Nephron (organoid): Measurements from ENCODE around the gene RAB11FIP4.

ENCODE experiments used
- H3K27ac Mint-ChIP-seq, 3 experiments: 2 replicates each; pipeline ENCODE4 v1.8.0; 2020; ENCODE audit warnings: mixed read lengths in 3 of 3, mild to moderate bottlenecking in 2 of 3, moderate library complexity in 1 of 3
- H3K27me3 Mint-ChIP-seq: 2 replicates; pipeline ENCODE4 v1.8.0; 2021; ENCODE audit warnings: low read depth, mild to moderate bottlenecking, moderate library complexity, mixed read lengths
- H3K36me3 Mint-ChIP-seq: 2 replicates; pipeline ENCODE4 v1.8.0; 2020; ENCODE audit warnings: low read depth, mixed read lengths
- H3K4me1 Mint-ChIP-seq: 2 replicates; pipeline ENCODE4 v1.8.0; 2020; ENCODE audit warnings: mixed read lengths
- H3K4me3 Mint-ChIP-seq, 3 experiments: 2 replicates each; pipeline ENCODE4 v1.8.0; 2020; ENCODE audit warnings: mild to moderate bottlenecking in 3 of 3, mixed read lengths in 3 of 3, moderate library complexity in 2 of 3
- H3K9me3 Mint-ChIP-seq: 2 replicates; pipeline ENCODE4 v1.8.0; 2020; ENCODE audit warnings: mixed read lengths
- TF ChIP-seq, protein P1 (sequence below), 3 experiments: fragments of 200-600 bp; sonication (generic); IDR thresholded peaks; one replicate each; pipeline ENCODE4 v1.5.0; 2021; ENCODE audit warnings: antibody characterized with exemption in 3 of 3; ENCODE audit not compliant: unreplicated experiment in 3 of 3

Gene RAB11FIP4

DNA sequence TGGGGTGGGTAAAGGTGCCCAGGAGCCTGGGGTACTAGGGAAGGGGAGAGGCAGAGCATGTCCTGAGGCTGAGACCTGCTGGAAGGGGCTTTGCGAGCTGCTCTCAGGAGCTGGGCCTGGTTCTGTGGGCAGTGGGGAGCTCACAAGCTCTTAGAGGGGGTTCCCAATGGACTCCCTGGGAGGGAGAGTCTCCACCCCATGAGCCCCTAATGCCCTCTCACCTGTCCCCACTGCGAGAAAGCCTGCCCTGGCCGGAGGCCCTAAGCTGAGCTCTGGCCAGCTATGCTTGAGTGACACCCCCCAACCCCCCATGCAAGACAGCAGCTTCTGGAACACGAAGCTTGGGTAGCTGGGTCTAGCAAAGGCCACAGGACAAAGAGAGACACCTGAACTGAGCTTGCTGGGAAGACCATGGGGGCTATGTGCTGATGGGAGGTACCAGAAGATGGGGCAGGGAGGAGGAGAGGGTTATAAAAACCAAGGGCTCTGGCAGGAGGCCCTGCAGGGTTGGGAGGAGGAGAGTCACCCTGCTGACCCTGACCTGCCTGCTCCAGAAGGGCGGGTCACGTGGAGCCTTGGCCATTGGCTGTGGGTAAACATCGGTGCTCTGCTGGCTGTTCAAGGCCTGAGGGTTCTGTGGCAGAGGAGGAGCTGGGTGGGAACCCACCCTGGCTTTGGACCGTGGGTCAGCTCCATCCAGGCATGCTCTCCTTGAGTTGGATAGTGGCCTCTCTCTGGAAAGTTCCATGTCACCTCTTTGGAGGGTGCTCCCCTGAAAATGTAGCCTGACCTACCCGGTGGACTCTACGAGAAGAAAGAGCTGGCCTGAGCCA is 106.7 kb downstream of the RAB11FIP4 start:
- Mint-ChIP-seq H3K4me1 (peaks cover 5% of the 10 kb centered on the region), H3K9me3 (no peaks in the 10 kb centered on the region), H3K4me3 (no peak overlapping the region), H3K27ac (no peak overlapping the region), H3K36me3 (no peaks in the 10 kb centered on the region), H3K27me3 (peaks cover 20% of the 10 kb centered on the region)
- TF ChIP-seq, protein P1, sequence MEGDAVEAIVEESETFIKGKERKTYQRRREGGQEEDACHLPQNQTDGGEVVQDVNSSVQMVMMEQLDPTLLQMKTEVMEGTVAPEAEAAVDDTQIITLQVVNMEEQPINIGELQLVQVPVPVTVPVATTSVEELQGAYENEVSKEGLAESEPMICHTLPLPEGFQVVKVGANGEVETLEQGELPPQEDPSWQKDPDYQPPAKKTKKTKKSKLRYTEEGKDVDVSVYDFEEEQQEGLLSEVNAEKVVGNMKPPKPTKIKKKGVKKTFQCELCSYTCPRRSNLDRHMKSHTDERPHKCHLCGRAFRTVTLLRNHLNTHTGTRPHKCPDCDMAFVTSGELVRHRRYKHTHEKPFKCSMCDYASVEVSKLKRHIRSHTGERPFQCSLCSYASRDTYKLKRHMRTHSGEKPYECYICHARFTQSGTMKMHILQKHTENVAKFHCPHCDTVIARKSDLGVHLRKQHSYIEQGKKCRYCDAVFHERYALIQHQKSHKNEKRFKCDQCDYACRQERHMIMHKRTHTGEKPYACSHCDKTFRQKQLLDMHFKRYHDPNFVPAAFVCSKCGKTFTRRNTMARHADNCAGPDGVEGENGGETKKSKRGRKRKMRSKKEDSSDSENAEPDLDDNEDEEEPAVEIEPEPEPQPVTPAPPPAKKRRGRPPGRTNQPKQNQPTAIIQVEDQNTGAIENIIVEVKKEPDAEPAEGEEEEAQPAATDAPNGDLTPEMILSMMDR (IDR thresholded peaks at IDR 0.05; ENCODE audit: unreplicated experiment in 3 of 3), result no peak

DNA sequence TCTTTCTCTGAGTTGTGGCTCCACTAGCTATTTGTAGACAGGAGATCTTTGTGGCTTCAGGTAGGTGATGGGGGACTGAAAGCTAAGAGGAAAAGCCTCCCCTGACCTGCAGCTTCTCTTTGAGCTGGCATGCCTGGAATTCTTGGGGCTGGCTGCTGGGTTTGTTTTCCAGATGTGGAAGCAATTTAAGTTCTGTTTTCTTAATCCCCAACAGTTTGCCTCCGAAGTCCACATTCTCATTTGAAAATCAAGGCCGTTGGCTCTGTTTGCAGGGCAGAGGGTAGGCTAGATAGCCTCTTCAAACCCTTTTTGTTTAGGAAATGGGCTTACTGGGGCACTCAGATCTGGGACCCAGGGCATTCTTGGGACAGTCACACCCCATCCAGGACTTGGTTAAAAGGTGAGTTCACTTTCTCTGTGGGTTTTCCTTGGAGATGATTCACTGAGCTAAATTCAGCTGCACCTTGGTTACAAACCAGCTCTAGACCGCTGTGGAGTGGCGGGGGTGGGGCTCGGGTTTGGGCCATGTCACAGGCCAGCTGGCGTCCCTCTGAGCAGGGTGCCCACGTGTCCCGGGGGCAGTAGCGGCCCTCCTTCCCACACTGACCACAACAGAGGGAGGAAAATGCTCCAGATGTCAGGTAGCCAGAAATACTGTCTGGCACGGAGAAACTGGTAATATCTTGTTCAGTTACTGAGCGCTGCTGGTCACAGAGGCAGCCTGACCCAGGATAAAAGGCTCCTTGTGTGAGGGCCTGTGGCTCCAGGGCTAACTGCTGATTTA is 108.5 kb downstream of the RAB11FIP4 start:
- no peaks in the 10 kb centered on the region for H3K9me3 Mint-ChIP-seq
- H3K36me3 Mint-ChIP-seq, result no peaks in the 10 kb centered on the region
- H3K27ac Mint-ChIP-seq, result peak overlapping the region in 1 of 3 experiments; percentile 40
- H3K4me1 Mint-ChIP-seq, result peaks cover 5% of the 10 kb centered on the region
- TF ChIP-seq, protein P1 (IDR thresholded peaks at IDR 0.05; ENCODE audit: unreplicated experiment in 3 of 3), result no peak
- H3K4me3 Mint-ChIP-seq, result no peak overlapping the region
- H3K27me3 Mint-ChIP-seq, result peaks cover 16% of the 10 kb centered on the region

DNA sequence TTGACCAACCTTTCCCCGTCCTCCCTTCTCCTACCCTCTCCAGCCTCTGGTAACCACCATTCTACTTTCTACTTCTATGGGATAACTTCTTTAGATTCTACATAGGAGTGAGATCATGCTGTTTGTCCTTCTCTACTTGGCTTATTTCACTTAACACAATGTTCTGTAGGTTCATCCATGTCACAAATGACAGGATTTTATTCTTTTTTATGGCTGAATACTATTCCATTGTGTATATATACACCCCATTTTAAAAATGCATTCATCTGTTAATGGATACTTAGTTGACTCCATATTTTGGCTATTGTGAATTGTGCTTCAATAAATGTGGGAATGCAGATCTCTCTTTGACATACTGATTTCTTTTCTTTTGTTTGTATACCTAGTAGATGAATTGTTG is 115.0 kb downstream of the RAB11FIP4 start:
- Mint-ChIP-seq H3K4me1 (peaks cover 6% of the 10 kb centered on the region), H3K4me3 (no peak overlapping the region), H3K36me3 (no peaks in the 10 kb centered on the region), H3K27ac (no peak overlapping the region), H3K9me3 (no peaks in the 10 kb centered on the region), H3K27me3 (no peaks in the 10 kb centered on the region)
- TF ChIP-seq, protein P1 (IDR thresholded peaks at IDR 0.05; ENCODE audit: unreplicated experiment in 3 of 3), result no peak

DNA sequence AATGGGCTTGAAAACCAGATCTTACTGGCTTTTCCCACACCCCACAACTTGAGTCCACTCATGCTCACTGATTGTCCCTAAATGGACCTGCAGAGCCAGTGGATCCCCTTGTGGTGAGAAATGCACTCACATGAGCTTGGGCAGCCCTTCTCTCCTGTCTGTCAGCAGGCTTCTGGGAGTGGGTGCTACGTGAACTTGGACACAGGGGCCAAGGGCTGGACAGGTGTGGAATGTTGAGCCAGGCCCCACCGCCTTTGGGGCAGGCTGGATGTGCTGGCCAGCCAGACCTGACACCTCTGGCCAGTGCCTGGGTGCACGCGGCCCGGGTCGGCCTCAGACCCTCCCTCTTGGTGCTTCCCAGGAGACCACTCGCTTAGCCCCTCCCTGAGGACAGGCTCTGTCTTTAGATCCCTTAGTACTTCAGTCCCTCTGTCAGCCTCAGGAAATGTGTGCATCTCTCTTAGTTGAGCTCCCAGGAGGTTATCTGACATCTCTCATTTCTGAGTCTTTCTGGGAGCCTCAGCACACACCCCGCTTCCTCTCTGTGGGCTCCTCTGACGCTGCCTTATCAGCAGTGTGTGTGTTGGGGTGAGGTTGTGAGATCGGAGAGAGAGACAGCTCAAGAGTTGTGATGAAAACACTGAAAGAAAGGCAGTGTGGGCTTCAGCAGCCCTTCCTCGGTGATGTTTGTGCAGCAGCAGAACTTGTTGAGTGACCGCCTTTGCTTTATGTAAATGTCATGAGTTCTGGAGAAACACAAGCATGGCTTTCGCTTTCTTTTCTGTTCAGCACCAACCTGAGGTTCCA is 117.0 kb downstream of the RAB11FIP4 start:
- Mint-ChIP-seq H3K36me3 (no peaks in the 10 kb centered on the region), H3K27ac (peak overlapping the region in 1 of 3 experiments; percentile 85)

DNA sequence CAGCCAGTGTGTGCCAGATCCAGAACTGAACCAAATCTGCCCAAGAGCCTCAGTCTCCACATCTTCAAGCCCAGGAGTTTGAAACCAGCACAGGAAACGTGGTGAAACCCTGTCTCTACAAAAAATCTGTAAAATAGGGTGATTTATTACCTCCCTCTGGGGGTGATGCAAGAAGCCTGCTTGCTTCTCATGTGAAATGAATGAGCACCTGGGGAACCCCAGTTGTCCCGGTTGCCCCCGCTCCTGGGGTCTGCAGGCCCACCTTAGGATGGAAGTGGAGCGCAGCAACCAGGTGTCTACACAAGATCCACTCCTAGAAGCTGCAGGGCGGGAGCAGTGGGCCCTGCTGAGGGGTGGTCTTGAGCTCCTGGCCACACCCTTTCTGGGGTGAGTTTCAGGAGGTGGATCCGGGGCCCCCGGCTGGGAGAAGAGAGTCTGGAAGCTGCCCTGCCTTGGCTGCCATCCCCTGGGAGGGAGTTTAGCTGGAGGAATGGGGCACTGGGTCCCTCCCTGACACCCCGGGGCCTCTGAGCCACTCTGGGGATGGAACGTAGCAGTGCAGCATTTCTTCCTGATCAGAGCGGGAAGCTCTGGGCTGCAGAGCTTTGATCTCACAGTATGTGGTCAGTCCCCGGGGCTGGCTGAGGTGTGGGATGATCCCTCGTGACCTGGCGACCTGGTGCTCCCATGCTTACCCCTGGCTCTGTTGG is 117.8 kb downstream of the RAB11FIP4 start:
- Mint-ChIP-seq H3K4me3 (no peak overlapping the region), H3K9me3 (no peaks in the 10 kb centered on the region), H3K4me1 (peaks cover 6% of the 10 kb centered on the region), H3K27me3 (no peaks in the 10 kb centered on the region), H3K27ac (peak overlapping the region in 1 of 3 experiments; percentile 85), H3K36me3 (no peaks in the 10 kb centered on the region)
- TF ChIP-seq, protein P1 (IDR thresholded peaks at IDR 0.05; ENCODE audit: unreplicated experiment in 3 of 3), result no peak

More for the DNA sequence above, 117.0 kb downstream of the RAB11FIP4 start:
- Mint-ChIP-seq H3K4me1 (peaks cover 6% of the 10 kb centered on the region), H3K4me3 (no peak overlapping the region), H3K27me3 (no peaks in the 10 kb centered on the region), H3K9me3 (no peaks in the 10 kb centered on the region)
- TF ChIP-seq, protein P1 (IDR thresholded peaks at IDR 0.05; ENCODE audit: unreplicated experiment in 3 of 3), result peak in 1 of 3 experiments; percentile 18
